HS-27A (cell line): ENCODE results near the gene SH2D1A.
"Not testable (repeated sequence)": the region's sequence is repeated elsewhere in the genome, so short reads cannot be mapped to it uniquely, and the experiment has no call there.

Source experiments
- DNase-seq: peaks from one replicate; pipeline ENCODE4 v3.0.0-alpha.2; 2012; ENCODE audit warnings: low read depth, missing footprints

The SH2D1A gene

DNA sequence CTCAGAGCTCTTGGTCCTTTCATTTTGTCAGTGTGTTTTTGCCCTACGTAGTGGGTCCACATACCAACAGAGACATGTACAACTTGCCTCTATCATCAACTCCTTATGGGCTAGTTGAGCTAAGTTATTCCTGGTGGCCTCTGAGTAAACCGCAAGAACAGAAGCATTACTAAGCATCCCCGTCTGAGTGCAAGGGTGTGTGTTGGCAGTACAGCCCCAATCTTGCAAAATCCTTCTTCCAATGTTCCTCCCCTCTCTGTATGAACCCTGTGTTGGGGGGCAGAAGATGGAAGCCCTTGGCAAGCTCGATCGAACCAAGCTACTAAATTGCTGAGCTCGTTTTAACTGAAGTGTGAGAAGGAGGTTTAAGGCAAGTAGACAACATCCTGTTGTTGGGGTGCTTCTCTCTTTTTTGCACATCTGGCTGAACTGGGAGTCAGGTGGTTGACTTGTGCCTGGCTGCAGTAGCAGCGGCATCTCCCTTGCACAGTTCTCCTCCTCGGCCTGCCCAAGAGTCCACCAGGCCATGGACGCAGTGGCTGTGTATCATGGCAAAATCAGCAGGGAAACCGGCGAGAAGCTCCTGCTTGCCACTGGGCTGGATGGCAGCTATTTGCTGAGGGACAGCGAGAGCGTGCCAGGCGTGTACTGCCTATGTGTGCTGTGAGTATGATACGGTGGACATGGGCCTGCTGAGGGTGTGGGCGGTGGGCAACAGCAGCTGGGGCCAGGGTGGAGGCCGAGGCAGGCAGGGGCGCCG lies at the start of gene SH2D1A:
Gene SH2D1A (plus strand): TSS at position 447 of the 760 bp plus-strand sequence. CDS start 80 bp downstream, at position 527.
- no peak for DNase-seq

DNA sequence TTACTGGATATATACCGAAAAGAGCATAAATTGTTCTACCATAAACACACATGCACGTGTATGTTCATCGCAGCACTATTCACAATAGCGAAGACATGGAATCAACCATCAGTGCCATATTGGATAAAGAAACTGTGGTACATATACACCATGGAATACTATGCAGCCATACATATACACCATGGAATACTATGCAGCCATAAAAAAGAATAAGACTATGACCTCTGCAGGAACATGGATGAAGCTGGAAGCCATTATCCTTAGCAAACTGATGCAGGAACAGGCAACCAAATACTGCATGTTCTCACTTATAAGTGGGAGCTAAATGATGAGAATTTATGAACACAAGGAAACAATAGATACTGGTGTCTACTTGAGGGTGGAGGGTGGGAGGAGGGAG lies 47.0 kb upstream of the SH2D1A start:
- not testable (repeated sequence) for DNase-seq

DNA sequence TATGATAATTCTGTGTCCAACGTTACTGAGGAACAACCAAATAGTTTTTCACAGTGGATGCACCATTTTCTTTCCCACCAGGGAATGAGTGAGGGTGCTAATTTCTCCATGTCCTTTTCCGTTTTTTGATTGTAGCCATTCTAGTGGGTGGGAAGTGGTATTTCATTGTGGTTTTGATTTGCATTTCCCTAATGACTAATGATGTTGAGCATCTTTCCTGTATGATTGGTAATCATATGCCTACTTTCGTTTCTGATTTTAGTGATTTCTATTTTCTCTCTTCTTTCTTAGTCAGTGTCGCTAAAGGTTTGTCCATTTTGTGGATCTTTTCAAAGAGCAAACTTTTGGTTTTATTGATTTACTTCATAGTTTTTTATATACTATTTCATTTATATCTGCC lies 46.0 kb upstream of the SH2D1A start:
- DNase-seq: no peak

DNA sequence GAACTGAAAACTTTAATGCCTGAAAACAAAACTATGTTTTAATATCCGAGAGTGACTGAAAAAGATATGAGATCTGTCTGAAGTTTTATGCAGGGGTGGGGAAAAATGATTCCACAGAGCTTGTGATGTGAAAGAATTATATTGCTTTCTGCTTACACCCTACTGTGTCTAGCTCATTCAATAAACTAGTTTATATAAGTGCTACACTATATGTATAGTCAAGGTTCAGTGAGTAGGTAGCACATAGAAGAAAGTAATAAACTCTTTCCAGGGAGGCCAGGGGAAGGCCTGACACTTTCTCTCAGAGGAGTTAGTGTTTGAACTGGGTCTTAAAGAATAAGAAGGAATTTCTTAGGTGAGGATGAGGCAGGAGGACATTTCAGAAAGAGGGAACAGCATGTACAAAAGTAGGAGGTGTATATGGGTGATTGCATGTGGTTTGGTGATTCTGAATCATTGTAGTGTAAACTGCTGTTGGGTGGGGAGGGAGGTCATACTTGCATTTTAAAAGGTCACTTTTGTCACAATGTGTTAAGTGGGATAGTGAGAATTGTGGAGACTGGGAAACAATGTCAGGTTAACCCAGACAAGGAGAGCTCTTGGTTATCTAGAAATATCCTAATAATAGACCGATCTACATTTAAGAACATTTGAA lies 39.0 kb upstream of the SH2D1A start:
- DNase-seq: no peak

DNA sequence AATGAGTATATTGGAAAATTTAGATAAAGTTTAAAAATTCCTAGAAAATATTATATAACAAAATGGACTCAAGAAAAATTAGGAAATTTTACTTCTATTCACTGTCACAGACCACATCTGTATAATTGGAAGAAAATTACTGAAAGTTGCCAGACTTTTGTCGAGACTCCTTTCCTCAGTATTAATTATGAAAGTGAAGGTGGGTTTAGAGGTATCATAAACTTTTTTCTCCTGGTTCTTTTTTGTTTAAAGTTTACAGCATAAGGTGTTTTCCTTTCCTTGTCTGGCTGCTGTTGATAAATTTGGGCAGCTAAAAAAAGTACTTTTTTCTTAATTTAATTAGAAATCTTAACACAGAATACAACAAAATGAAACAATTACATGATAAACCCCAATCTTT lies 20.6 kb upstream of the SH2D1A start:
- no peak for DNase-seq

DNA sequence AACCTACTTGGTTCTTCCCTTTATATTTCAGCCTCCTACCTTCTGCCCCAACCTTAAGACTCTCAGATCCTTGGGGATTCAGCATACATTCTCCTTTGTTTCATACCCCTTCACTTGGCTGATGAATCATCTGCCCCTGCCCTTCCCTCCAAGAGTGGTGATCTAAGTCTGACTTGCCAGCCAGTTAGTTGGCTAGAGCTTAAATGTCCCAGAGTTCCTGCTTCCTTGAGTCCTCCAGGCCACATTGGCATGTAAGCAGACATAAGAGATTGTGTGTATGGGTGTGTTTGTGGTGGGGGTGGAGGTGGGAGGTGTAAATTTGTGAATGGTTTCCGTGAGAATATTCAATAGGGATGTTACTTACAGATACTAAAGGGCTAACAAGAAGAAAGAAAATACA lies 17.6 kb upstream of the SH2D1A start:
- no peak for DNase-seq

DNA sequence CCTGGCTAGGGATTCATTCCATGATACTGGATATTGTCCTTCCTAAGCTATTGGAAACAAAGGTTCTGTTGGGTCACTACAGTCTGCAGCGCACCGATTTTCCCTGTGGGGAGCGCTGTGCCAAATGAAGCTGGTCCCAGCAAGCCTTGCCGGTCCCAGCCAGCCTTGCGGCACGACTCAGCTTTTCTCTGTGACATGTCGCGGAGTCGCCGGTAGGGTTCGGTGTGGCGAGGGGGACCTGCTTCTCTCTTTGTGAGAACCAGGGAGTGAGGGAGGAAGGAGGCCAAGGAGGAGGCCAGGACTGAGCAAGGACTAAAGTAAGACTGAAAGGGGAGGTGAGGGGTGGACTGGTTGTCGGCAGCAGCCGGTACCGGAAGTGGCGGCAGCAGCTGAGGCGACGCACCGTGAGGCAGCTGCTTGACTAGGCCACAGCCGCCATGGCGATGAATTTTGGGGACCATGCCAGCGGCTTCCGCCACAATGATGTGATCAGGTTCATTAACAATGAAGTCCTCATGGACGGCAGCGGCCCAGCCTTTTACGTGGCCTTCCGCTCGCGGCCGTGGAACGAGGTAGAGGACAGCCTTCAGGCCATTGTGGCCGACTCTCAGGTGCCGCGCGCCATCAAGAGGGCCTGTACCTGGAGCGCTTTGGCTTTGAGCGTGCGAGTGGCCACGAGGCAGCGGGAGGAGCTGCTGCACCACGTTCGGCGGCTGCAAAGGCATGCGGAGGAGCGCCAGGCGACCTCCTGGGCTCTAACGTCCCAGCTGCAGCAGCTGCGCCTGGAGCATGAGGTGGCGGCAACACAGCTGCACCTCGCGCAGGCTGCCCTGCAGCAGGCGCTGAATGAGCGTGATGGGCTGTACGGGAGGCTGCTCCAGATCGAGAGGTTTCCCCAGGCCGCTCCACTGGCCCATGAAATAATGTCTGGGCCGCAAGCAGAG lies 13.6 kb upstream of the SH2D1A start, which contains the start of gene TEX13D:
Gene TEX13D (plus strand): TSS at position 180 of the 944 bp plus-strand sequence. CDS start 258 bp downstream, at position 438.
- no peak for DNase-seq

DNA sequence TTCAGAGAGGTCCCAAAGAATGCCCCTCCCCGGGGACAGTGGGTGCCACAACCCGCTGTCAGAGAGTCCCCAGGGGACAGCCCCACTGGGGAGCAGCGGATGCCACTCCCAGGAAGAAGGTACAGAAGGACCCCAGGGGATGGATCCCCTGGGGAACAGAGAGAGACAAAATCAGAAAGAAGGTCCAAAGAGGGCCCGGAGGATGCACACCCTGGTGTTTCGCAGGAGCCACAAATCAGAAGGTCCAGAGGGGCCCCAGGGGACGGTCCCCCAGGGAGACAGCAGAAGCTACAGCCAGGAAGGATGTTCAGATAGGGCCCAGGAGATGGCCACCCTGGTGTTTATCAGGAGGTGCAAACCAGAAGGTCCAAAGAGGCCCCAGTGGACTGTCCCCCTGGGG lies 12.5 kb upstream of the SH2D1A start:
- DNase-seq: no peak

DNA sequence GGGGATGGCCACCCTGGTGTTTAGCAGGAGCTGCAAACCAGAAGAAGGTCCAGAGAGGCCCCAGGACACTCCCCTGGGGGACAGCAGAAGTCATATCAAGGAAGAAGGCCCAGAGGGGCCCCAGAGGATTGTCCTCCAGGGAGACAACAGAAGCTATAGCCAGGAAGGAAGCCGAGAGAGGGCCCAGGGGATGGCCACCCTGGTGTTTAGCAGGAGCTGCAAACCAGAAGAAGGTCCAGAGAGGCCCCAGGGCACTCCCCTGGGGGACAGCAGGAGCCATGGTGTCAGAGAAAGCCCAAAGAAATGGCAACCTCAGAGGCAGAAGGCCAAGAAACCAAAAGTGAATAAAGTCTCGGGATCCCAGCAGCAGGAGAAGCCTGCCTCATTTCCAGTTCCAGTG lies 11.8 kb upstream of the SH2D1A start:
- DNase-seq: not testable (repeated sequence)

DNA sequence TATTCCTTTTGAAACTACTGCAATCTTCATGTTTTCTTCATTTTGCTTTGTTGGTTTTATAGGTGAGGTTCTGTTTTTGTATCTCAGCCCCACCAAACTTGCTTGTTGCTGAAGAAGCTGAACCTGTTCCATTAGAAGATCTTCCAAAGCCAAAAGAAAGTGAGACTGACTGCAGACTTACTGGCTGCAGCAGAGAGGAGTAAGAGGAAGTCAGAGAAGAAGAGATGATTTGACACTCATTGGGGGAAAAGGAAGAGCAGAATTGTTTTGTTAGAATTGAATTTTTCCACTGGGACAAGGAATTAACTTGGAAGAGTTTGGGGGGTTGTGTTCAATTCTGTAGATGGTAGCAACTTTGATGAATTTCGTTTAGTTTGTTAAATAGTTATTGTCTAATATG lies 10.8 kb upstream of the SH2D1A start:
- no peak for DNase-seq

DNA sequence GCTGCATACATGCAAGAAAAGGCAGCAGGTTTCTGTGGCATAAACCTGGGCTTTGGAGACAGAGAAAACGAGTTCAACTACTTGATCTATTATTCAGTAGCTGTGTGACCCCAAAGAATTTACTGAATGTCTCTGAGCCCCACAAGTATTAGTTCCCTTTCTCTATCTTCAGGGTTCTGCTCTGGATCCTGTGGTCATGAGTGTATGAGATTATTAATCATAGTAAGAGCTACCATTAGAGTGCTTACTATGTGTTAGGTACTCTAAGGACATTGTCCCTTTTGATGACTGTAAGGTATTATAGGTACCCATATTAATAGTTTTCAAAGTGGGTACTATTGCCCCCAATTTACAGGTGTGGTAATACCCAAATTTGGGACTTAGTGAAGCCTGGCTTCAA lies 8.4 kb upstream of the SH2D1A start:
- DNase-seq: no peak

DNA sequence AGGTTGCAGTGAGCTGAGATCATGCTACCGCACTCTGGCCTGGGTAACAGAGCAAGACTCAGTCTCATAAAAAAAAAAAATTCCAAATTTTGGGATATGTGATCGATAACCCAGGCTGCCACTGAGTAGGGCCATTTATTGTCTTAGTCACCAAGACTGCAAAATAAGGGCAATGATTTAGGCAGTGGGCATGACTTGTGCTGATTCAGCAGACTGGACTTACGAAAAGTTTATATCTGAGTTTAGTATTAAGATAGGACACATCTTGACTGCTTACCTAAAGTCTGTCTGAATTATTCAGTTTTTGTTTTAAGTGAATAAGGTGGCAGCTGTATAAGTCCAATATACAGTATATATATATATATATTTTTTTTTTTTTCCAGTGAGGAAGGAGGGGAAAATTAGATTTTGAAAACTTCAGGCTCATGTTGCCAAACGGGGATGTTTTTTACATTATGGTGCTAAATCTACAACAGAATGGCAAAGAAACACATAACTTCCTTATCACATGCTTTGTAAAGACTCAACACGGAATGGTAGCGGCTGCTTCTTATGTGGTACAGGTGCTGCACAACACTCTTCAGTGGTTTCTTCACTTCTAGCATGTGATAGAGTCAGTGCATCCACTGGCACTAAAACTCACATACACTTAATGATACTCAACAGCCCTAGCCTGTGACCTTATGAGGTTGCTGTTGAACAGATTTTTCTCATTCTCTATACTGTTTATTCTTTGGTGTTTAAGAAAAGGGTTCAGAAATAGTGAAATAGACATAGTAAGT lies 7.4 kb upstream of the SH2D1A start:
- DNase-seq: no peak

DNA sequence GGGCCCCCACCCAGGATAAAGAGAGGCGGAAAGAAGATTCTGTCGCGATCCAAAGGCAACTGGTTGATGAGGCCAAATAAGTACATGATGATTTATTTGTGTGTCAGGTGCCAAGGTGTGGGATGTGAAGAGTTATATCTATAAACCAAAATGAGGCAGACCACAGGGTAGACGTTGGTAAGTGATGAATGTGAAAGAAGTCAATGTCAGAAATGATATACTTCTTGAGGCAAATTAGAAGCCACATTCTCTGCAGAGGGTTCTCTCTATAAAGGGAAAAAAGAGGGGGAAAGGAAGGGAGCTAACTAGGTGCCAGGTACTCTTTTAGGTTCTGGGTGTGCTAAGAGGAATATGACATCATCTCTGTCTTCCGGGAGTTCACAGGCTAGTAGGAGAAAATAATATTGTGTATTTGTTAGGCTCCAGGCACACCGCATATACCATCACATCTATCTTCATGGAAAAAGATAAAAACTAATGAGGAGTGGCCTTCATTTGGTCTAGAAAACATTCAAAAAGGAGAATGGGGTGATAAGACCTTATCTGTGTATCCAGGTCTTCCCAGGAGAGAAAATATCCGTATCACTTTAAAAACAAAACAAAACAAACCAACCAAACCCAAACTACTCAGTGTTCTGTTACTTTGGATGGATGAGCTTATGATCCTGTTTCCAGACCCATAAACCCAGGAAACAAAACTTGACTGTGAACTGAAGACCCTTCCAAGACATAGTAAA lies 4.8 kb upstream of the SH2D1A start:
- DNase-seq: no peak

DNA sequence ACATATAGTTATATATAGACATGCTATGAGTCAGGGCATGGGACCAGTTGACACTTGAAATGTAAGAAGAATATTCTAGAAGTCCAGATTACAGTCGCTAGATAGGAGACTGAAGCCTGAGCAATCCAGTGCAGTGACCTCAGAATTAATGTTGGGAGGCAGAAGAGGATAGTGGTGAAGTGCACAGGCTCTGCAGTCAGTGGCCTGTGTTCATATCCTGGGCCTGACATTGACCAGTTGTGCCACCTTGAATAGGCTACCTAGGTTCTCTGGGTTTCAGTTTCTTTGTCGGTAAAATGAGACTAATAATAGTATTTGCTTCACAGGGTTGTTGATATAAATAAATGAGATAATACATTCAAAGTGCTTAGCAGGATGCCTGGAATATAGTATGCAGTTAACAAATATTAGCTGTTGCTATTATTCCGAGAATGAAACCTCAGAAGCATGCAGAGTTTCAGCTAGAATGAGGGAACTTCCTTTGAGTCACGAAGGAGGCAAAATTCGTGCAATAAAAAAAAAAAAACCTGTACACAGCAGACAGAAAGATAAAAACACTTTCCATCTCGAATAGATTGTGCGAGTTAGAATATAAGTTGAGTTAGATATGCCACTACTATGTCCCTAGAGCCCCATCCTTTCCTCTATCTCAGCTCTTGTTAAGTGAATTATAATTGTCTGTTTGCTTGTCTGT lies 4.0 kb upstream of the SH2D1A start:
- no peak for DNase-seq

DNA sequence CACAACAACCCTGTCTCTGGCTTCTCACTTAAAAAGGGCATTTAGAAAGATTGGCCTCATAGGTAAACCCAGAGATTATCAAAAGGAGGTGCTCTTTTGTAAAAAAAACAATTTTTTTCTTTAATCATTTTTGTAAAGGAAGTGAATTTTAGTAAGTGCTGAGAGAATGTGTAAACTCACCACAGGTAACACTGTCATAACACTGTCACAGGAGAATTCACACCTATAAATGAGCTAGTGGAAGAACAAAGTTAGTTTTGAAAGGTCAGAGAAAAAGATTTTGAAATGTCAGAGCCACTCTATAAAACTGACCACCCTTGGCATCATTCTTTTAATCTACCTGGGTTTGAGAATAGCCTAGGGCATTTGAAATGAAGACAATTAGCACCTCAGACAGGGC lies 3.3 kb upstream of the SH2D1A start:
- DNase-seq: no peak

DNA sequence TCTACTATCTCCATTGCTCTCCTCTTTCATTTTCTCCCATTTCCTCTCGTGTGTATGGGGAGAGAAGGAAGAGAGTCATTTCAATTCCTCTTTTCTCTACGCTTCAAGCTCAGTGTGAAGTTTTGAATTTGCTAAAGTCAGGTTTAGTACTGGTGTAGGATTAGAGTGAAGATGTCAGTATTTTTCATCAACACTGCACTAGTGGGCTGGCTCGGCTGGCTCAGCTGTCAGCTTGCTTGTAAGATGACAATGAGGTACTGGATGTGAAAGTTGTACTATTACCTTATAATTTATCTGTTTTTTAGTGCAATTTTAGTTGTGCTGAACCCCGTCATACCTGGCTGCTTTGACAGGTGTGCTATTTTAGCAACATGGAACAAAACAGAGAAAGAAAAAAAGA lies 2.1 kb upstream of the SH2D1A start:
- no peak for DNase-seq

DNA sequence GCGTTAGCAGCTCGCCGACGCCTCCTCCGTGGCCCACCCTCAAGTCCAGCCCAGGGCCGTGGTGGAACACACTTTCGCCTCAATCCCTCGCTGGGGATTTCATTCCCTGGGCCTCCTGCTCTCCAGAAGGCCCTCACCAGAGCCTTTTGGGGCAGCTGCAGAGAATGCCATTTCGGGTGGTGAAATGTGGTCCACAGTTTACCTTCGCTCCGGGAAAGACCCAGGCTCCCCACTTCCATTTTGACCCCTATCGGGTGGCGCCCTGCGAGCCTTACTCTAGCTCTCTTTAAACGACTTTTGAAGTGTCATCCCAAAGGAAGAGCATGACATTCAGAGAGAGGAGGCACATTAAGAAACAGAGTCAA lies 496 bp downstream of the SH2D1A start:
- DNase-seq: no peak

DNA sequence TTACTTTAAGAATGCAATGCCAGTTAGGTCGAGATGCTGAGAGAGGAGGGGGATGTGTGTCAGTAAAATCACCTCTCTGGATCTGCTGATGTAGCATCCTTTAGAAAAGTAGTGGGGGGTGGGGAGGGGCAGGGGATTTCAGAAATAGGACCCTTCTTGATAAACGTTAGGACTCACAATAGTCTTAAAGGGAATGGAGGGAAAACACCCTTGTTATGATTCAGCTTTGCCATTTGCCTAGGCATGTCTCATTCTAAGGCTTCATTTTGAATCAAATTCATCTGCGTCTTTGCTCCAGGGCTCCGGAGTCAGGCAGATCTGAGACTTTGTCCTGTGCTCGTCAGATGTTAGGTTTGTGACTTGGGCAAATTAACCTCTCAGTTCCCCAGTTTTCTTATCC lies 879 bp downstream of the SH2D1A start:
- DNase-seq: no peak

DNA sequence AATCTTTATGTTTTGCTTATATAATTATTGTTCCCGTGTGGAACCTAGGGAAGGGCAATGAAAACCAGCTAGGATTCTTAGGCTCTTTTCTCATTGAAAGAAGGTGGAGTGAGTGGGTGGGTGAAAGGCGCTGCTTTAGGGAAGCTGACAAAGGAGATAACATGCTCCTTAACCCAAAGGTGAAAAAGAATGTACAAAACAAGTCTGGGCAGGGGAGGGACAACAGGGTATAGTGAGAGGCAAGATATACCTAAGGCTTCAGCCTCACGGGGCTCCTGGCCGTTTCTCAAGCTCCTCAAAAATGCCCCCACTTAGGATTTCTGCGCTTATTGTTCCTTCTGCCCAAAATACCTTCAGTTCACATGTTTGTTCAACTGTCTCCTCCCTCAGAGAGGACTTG lies 1.8 kb downstream of the SH2D1A start:
- no peak for DNase-seq

DNA sequence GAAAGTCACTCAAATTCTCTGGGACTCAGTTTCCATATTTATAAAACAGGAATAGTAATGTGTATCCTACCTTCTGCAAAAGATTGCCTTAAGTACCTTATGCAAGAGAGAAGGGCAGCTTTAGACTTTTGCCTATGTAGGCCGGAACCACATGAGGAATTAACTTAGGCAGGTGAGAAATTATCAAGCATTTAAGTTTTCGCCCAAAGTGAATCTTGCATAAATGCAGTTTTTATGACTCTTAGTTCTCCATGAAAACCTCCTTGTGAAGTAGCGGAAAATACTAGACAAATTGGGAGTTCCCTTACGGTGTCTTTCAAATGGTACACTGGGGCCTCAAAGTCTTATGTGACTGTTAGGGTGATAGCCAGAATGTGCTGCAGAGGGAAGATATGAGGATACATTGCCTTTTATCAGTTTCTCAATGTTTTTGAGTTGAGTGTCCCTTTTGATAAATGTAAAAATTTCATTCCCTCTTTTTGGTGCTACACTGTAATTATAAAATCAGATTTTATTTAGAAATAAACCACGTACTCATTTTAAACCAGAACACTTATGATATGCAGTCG lies 2.6 kb downstream of the SH2D1A start:
- DNase-seq: no peak
